B cell (primary cell): ENCODE measurements around the gene PPP3CA. TPM values are rescaled to one million over a fixed set of nuclear protein-coding genes. Genes with fewer than 3 reads are reported as not detected.

ENCODE experiments used
- ATAC-seq: fragments of 200-7000 bp; cut with Tn5 transposase; one replicate; pipeline ENCODE4 v1.10.0; 2021; ENCODE audit warnings: low read depth, mild to moderate bottlenecking, moderate number of reproducible peaks, moderate library complexity
- CTCF ChIA-PET: fragments of 350-600 bp; sonication (Branson Sonifier 250); formaldehyde crosslinking; loops from one replicate; lab custom pipeline; 2021; ENCODE audit warnings: antibody characterized with exemption, inconsistent platforms; lab: Charles Lee
- POLR2A ChIA-PET: fragments of 350-600 bp; sonication (Branson Sonifier 250); formaldehyde crosslinking; loops from one replicate; lab custom pipeline; 2021; ENCODE audit warnings: antibody characterized with exemption; lab: Charles Lee
- DNase-seq: peaks from one replicate; pipeline ENCODE4 v3.0.0; 2013
- H2AFZ ChIP-seq: 2 replicates; pipeline ENCODE4 v1.6.1; 2012; ENCODE audit warnings: mild to moderate bottlenecking, low read depth, low read length; ENCODE audit not compliant: insufficient read depth, poor library complexity, severe bottlenecking
- H3K27ac ChIP-seq, 2 donors: 1 replicate in 1 of 2; 2 replicates in 1 of 2; pipeline ENCODE4 v1.5.1; 2012 to 2013; ENCODE audit warnings: low read length in 2 of 2, mild to moderate bottlenecking in 2 of 2, moderate library complexity in 1 of 2
- H3K27me3 ChIP-seq, 4 experiments: fragments of 200-600 bp in 1 of 4; sonication (generic) in 1 of 4; replicated peaks in 1 of 4; 1 replicate in 2 of 4; 2 replicates in 2 of 4; pipeline versions ENCODE4 v1.6.1 to v1.7.0; 2013 to 2016; ENCODE audit warnings: low read length in 3 of 4, mild to moderate bottlenecking in 2 of 4, mixed read lengths in 1 of 4, moderate library complexity in 1 of 4; ENCODE audit not compliant: insufficient read depth in 4 of 4, control insufficient read depth in 3 of 4; ENCODE audit errors: control extremely low read depth in 1 of 4
- H3K36me3 ChIP-seq, 2 experiments: replicated peaks in 1 of 2; 1 replicate in 1 of 2; 2 replicates in 1 of 2; pipeline versions ENCODE4 v1.6.1 to v1.7.1; 2013; ENCODE audit warnings: low read length in 1 of 2; ENCODE audit not compliant: insufficient read depth in 2 of 2, control insufficient read depth in 1 of 2; ENCODE audit errors: control extremely low read depth in 1 of 2, extremely low read depth in 1 of 2
- H3K4me1 ChIP-seq, 2 donors: fragments of 200-600 bp in 1 of 2; sonication (generic) in 1 of 2; 1 replicate in 1 of 2; 2 replicates in 1 of 2; pipeline versions ENCODE4 v1.5.1 to v1.6.1; 2013 to 2017; ENCODE audit warnings: low read length in 2 of 2; ENCODE audit not compliant: control insufficient read depth in 2 of 2, insufficient read depth in 2 of 2
- H3K4me2 ChIP-seq: replicated peaks from 2 replicates; pipeline ENCODE3; 2012; ENCODE audit warnings: mild to moderate bottlenecking, low read depth, low read length; ENCODE audit not compliant: poor library complexity, severe bottlenecking
- H3K4me3 ChIP-seq, 5 experiments: fragments of 200-600 bp in 1 of 5; sonication (generic) in 1 of 5; 1 replicate in 3 of 5; 2 replicates in 2 of 5; pipeline versions ENCODE4 v1.5.1 to v1.7.0; 2011 to 2016; ENCODE audit warnings: low read length in 4 of 5, mild to moderate bottlenecking in 4 of 5, low read depth in 2 of 5, control low read depth in 1 of 5, moderate library complexity in 1 of 5; ENCODE audit not compliant: insufficient read depth in 1 of 5; ENCODE audit errors: control extremely low read depth in 1 of 5, extremely low read depth in 1 of 5
- H3K79me2 ChIP-seq: fragments of 200-600 bp; sonication (generic); one replicate; pipeline ENCODE4 v1.6.0; 2016; ENCODE audit warnings: low read length; ENCODE audit not compliant: control insufficient read depth, insufficient read depth
- H3K9ac ChIP-seq: fragments of 200-600 bp; sonication (generic); 2 replicates; pipeline ENCODE4 v1.6.1; 2017; ENCODE audit warnings: mild to moderate bottlenecking, low read length, moderate library complexity
- H3K9me3 ChIP-seq, 3 donors: one replicate each; pipeline versions ENCODE4 v1.6.1 to v1.7.1; 2013; ENCODE audit warnings: low read length in 2 of 3; ENCODE audit not compliant: control insufficient read depth in 2 of 3, insufficient read depth in 1 of 3; ENCODE audit errors: control extremely low read depth in 1 of 3
- H4K20me1 ChIP-seq: 2 replicates; pipeline ENCODE4 v1.6.0; 2012; ENCODE audit warnings: mild to moderate bottlenecking, low read length; ENCODE audit not compliant: insufficient read depth, control insufficient read depth, poor library complexity, severe bottlenecking
- H3K27ac Mint-ChIP-seq: one replicate; pipeline ENCODE4 v1.8.0; 2021; ENCODE audit warnings: mixed read lengths
- H3K27me3 Mint-ChIP-seq: one replicate; pipeline ENCODE4 v1.8.0; 2021; ENCODE audit warnings: mixed read lengths
- H3K4me1 Mint-ChIP-seq: one replicate; pipeline ENCODE4 v1.8.0; 2021; ENCODE audit warnings: mixed read lengths
- H3K4me3 Mint-ChIP-seq: one replicate; pipeline ENCODE4 v1.8.0; 2021; ENCODE audit warnings: mixed read lengths
- H3K9me3 Mint-ChIP-seq: one replicate; pipeline ENCODE4 v1.8.0; 2022; ENCODE audit warnings: mixed read lengths; ENCODE audit not compliant: insufficient read depth
- EZH2 ChIP-seq: IDR thresholded peaks from 2 replicates; pipeline ENCODE4 v1.6.1; 2012; ENCODE audit warnings: borderline replicate concordance, low read depth, mild to moderate bottlenecking, moderate library complexity, low read length; ENCODE audit not compliant: insufficient read depth, poor library complexity, severe bottlenecking
- WGBS: methylation state at CpG from one replicate; pipeline ENCODE4 v1.1.5; 2013; ENCODE audit warnings: missing lambda C conversion rate; ENCODE audit not compliant: insufficient coverage; 5-methylcytosine and 5-hydroxymethylcytosine counted together
- intact Hi-C: fragments of 100-400 bp; cut with micrococcal nuclease; formaldehyde crosslinking; loops from one replicate; pipeline ENCODE4 v1.10.0; 2022
- polyA plus RNA-seq: library from polyadenylated mRNA; depleted of rRNA; stranded (reverse); fragments of >200 nt; gene quantifications from 2 replicates; pipeline ENCODE4 v1.2.3, GENCODE V29; 2012
- total RNA-seq, 2 donors: library from RNA; stranded (reverse); fragments of 120-200 nt in 1 of 2; gene quantifications; 1 replicate in 1 of 2; 2 replicates in 1 of 2; pipeline versions ENCODE4 v1.2.3 to v1.2.4, GENCODE V29; 2013 to 2022
- TF ChIP-seq, protein P1 (sequence below): fragments of 200-600 bp; IDR thresholded peaks from one replicate; pipeline ENCODE4 v1.8.0; 2022; ENCODE audit warnings: antibody characterized with exemption, mild to moderate bottlenecking

The PPP3CA gene
- total and polyA plus RNA-seq, 2 donors (not counting 1 experiment from before 2014, with no cell fraction given), result 14.3 to 85.1 TPM

DNA sequence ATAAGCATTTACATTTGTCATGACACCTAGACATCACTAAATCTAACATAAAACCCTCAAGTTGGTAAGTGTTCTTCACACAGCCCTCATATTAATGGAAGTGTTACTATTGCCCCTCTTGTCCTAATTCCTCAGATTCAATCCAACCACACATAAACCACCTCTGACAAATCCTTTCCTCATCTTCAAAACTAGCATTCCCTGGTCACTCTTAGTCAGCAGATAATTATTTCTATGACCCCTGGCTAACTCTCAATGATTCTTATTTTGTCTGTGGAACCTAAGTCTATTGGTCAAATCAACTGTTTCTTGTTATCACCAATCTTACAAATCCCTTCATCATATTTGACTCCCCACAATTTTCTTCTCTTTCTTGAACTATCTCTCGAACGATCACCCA is 168.6 kb downstream of the PPP3CA start:
- Mint-ChIP-seq H3K27ac (peak overlapping the region; percentile 5), H3K9me3 (no peaks in the 10 kb centered on the region), H3K27me3 (no peaks in the 10 kb centered on the region), H3K4me1 (peaks cover 53% of the 10 kb centered on the region), H3K4me3 (no peak overlapping the region)
- POLR2A ChIA-PET, result no interaction called here
- CTCF ChIA-PET, result no interaction called here
- no peaks in the 10 kb centered on the region for H3K27me3 ChIP-seq
- peaks cover 17% of the 10 kb centered on the region for H4K20me1 ChIP-seq
- ATAC-seq (no peak), DNase-seq (no peak)
- H3K9me3 ChIP-seq, result no peaks in the 10 kb centered on the region
- H3K4me3 ChIP-seq, result no peak overlapping the region
- peaks cover 6 to 7% of the 10 kb centered on the region in 2 experiments for H3K36me3 ChIP-seq
- no peak overlapping the region for H3K4me2 ChIP-seq
- peaks cover 66% of the 10 kb centered on the region for H3K79me2 ChIP-seq
- H2AFZ ChIP-seq, result no peak overlapping the region
- intact Hi-C loops, result loop anchor here (5.0 kb wide), 1 partner anchor 39 kb away; no protein-coding TSS in a partner anchor
- WGBS, result no CpG with 5 or more reads among the region's 2 CpGs
- TF ChIP-seq, protein P1, sequence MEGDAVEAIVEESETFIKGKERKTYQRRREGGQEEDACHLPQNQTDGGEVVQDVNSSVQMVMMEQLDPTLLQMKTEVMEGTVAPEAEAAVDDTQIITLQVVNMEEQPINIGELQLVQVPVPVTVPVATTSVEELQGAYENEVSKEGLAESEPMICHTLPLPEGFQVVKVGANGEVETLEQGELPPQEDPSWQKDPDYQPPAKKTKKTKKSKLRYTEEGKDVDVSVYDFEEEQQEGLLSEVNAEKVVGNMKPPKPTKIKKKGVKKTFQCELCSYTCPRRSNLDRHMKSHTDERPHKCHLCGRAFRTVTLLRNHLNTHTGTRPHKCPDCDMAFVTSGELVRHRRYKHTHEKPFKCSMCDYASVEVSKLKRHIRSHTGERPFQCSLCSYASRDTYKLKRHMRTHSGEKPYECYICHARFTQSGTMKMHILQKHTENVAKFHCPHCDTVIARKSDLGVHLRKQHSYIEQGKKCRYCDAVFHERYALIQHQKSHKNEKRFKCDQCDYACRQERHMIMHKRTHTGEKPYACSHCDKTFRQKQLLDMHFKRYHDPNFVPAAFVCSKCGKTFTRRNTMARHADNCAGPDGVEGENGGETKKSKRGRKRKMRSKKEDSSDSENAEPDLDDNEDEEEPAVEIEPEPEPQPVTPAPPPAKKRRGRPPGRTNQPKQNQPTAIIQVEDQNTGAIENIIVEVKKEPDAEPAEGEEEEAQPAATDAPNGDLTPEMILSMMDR, result no peak
- no peak for TF ChIP-seq EZH2
- no peak overlapping the region for H3K27ac ChIP-seq
- no peak overlapping the region for H3K9ac ChIP-seq
- peaks cover 5 to 8% of the 10 kb centered on the region in 2 donors for H3K4me1 ChIP-seq

DNA sequence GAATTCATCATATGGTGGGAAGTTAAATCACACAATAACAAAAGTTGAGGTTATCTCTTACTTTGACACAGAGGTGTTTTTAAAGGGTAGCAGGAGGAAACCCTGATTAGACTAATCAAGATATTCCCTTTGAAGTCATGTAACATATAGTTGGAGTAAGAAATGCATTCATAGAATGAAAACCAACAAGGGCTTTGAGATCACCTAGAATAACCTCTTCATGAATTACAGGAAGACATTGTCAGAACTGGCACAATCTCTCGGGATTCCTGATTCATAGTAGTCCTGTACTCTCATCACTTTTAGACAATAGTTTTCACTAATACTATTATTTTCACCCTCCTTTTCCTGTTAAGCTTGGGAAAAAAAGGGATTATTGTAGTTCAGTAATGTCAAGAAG is 170.2 kb downstream of the PPP3CA start:
- Mint-ChIP-seq H3K4me1 (peaks cover 49% of the 10 kb centered on the region), H3K27me3 (no peaks in the 10 kb centered on the region), H3K4me3 (no peak overlapping the region), H3K9me3 (no peaks in the 10 kb centered on the region), H3K27ac (no peak overlapping the region)
- WGBS, result no CpG with 5 or more reads among the region's 1 CpG
- ATAC-seq (no peak), DNase-seq (no peak)
- Histone ChIP-seq H3K27ac (no peak overlapping the region), H3K36me3 (peaks cover 2 to 6% of the 10 kb centered on the region in 2 experiments), H4K20me1 (peaks cover 19% of the 10 kb centered on the region), H2AFZ (no peak overlapping the region), H3K79me2 (peaks cover 64% of the 10 kb centered on the region), H3K4me1 (no peaks in the 10 kb centered on the region), H3K4me3 (no peak overlapping the region), H3K4me2 (no peak overlapping the region), H3K27me3 (no peaks in the 10 kb centered on the region), H3K9ac (no peak overlapping the region), H3K9me3 (no peaks in the 10 kb centered on the region)
- no peak for TF ChIP-seq EZH2
- TF ChIP-seq, protein P1, result no peak
- ChIA-PET POLR2A (no interaction called here), CTCF (no interaction called here)
- intact Hi-C loops, result loop anchor here (5.0 kb wide), 1 partner anchor 40 kb away; no protein-coding TSS in a partner anchor
